ENCODE data around the gene ERBB4. TPM values are rescaled to one million over a fixed set of nuclear protein-coding genes. Genes with fewer than 3 reads are reported as not detected.

Gene ERBB4
- polyA plus RNA-seq, 1 of the 3 experiments (the other 2 are of a cell fraction): 0.05 TPM

- Histone ChIP-seq H3K9ac (no peak overlapping the region), H3K36me3 (replicated peaks in 1 of 2; ENCODE audit: control insufficient read depth in 1 of 2, insufficient read depth in 2 of 2, low read length in 1 of 2) (no peaks in the 10 kb centered on the region), H3K4me2 (no peak overlapping the region), H3K79me2 (ENCODE audit: insufficient read depth) (no peaks in the 10 kb centered on the region), H3K27me3 (ENCODE audit: insufficient read depth) (no peaks in the 10 kb centered on the region), H4K20me1 (ENCODE audit: insufficient read depth) (no peaks in the 10 kb centered on the region), H3K4me1 (ENCODE audit: control insufficient read depth in 1 of 2, insufficient read depth in 2 of 2, low read depth in 1 of 2, low read length in 1 of 2) (no peaks in the 10 kb centered on the region), H3K27ac (ENCODE audit: low read depth in 2 of 2, low read length in 1 of 2) (no peak overlapping the region), H3F3A (replicated peaks; ENCODE audit: insufficient read depth) (no peaks in the 10 kb centered on the region), H3K4me3 (ENCODE audit: low read depth in 2 of 2, low read length in 1 of 2) (no peak overlapping the region), H3K9me3 (no peaks in the 10 kb centered on the region), H3K9me2 (no peaks in the 10 kb centered on the region), H2AFZ (ENCODE audit: low read depth) (no peak overlapping the region)
- POLR2A ChIA-PET: no interaction called here
- no peak for TF ChIP-seq CHD2 (IDR thresholded peaks at IDR 0.05; ENCODE audit: low read length, partially characterized antibody)
- TF ChIP-seq TEAD4 (IDR thresholded peaks at IDR 0.05; ENCODE audit: borderline replicate concordance, insufficient read depth): no peak
- TF ChIP-seq EZH2phosphoT487 (IDR thresholded peaks at IDR 0.05; ENCODE audit: borderline replicate concordance, low read depth): no peak
- TF ChIP-seq MAX (IDR thresholded peaks at IDR 0.05; ENCODE audit: low read depth): no peak
- TF ChIP-seq YY1 (IDR thresholded peaks at IDR 0.05; ENCODE audit: low read depth): no peak
- no peak for TF ChIP-seq CTCF (IDR thresholded peaks at IDR 0.05)
- no peak for TF ChIP-seq MEF2A (IDR thresholded peaks at IDR 0.05; ENCODE audit: borderline replicate concordance, low read depth)
- no peak for TF ChIP-seq POLR2AphosphoS5 (IDR thresholded peaks at IDR 0.05; ENCODE audit: low read depth, low read length)
- no peak for TF ChIP-seq FOXJ3 (CRISPR knock-in tag; IDR thresholded peaks at IDR 0.05)
- TF ChIP-seq REST (IDR thresholded peaks at IDR 0.05; ENCODE audit: low read depth, low read length): no peak
- TF ChIP-seq NRF1 (IDR thresholded peaks at IDR 0.05; ENCODE audit: low read depth, low read length): no peak
- TF ChIP-seq FOSL2 (IDR thresholded peaks at IDR 0.05; ENCODE audit: borderline replicate concordance, low read depth): no peak
- TF ChIP-seq NFIC (IDR thresholded peaks at IDR 0.05; ENCODE audit: borderline replicate concordance): no peak
- no peak for TF ChIP-seq SMC3 (IDR thresholded peaks at IDR 0.05; ENCODE audit: low read depth, low read length)
- no peak for TF ChIP-seq GABPA (IDR thresholded peaks at IDR 0.05; ENCODE audit: low read depth)
- TF ChIP-seq RXRA (IDR thresholded peaks at IDR 0.05; ENCODE audit: borderline replicate concordance, low read depth): no peak
- TF ChIP-seq USF1 (IDR thresholded peaks at IDR 0.05; ENCODE audit: borderline replicate concordance, low read depth): no peak
- no peak for TF ChIP-seq RCOR1 (IDR thresholded peaks at IDR 0.05; ENCODE audit: low read length)
- TF ChIP-seq SIN3A (IDR thresholded peaks at IDR 0.05; ENCODE audit: borderline replicate concordance, low read depth, low read length): no peak
- no peak for DNase-seq
- WGBS (ENCODE audit: low lambda C conversion rate): 42% methylated on average over 1 of the region's 1 CpG
- CTCF ChIA-PET: interaction anchor here (1.2 kb wide), 1 partner anchor 12 kb away, joined by 3 read pairs; no protein-coding TSS in a partner anchor
These were observed 639.9 kb downstream of the ERBB4 start for GRCh38 chr2:211898702-211899101.

All from SK-N-SH (cell line).